GM23248 (cell line): ENCODE measurements around the gene CRHBP.

Experiments used
- EZH2 ChIP-seq: fragments of 200-600 bp; sonication (generic); IDR thresholded peaks from 2 replicates; pipeline ENCODE4 v1.6.1; 2018; ENCODE audit warnings: antibody characterized with exemption, mild to moderate bottlenecking; ENCODE audit not compliant: insufficient read depth, poor library complexity, severe bottlenecking
- EZH2phosphoT487 ChIP-seq: fragments of 200-600 bp; sonication (generic); IDR thresholded peaks from 2 replicates; pipeline ENCODE4 v1.6.1; 2018; ENCODE audit warnings: antibody characterized with exemption, moderate library complexity, mild to moderate bottlenecking, low read depth; ENCODE audit not compliant: insufficient read depth

GRCh38 chr5:76944638-76945037, 8.2 kb upstream of the CRHBP start:
- TF ChIP-seq EZH2 (no peak), EZH2phosphoT487 (no peak)
